GM19463 (cell line): ENCODE results near the gene VIT.

ENCODE experiments used
- ATAC-seq: cut with Tn5 transposase; IDR thresholded peaks from one replicate; pipeline ENCODE4 v1.9.1; 2021; ENCODE audit warnings: mild to moderate bottlenecking, moderate library complexity; ENCODE audit not compliant: unreplicated experiment

VIT gene

GRCh38 chr2:36708041-36708741, 11.7 kb downstream of the VIT start:
- ATAC-seq = no peak

GRCh38 chr2:36710858-36711515, 14.5 kb downstream of the VIT start:
- no peak for ATAC-seq

GRCh38 chr2:36711741-36712314, 15.3 kb downstream of the VIT start:
- ATAC-seq = no peak

GRCh38 chr2:36713310-36713709, 16.8 kb downstream of the VIT start:
- ATAC-seq = no peak

- no peak for ATAC-seq
Observed at GRCh38 chr2:36716111-36716510, 19.6 kb downstream of the VIT start.

- no peak for ATAC-seq
Observed at GRCh38 chr2:36717603-36718266, 21.2 kb downstream of the VIT start.

- ATAC-seq = no peak
Observed at GRCh38 chr2:36727550-36727949, 31.0 kb downstream of the VIT start.

- no peak for ATAC-seq
Observed at GRCh38 chr2:36729067-36729466, 32.6 kb downstream of the VIT start.

- ATAC-seq = no peak
Observed at GRCh38 chr2:36731941-36732672, 35.6 kb downstream of the VIT start.

GRCh38 chr2:36732673-36733036, 36.1 kb downstream of the VIT start:
- ATAC-seq = no peak

GRCh38 chr2:36733215-36733614, 36.7 kb downstream of the VIT start:
- ATAC-seq = no peak

- no peak for ATAC-seq
Observed at GRCh38 chr2:36734304-36734703, 37.8 kb downstream of the VIT start.

GRCh38 chr2:36737131-36737750, 40.7 kb downstream of the VIT start:
- ATAC-seq = no peak

- no peak for ATAC-seq
Observed at GRCh38 chr2:36740061-36740460, 43.6 kb downstream of the VIT start.

GRCh38 chr2:36741188-36741837, 44.8 kb downstream of the VIT start:
- no peak for ATAC-seq

GRCh38 chr2:36743954-36744353, 47.4 kb downstream of the VIT start:
- ATAC-seq = no peak

- no peak for ATAC-seq
Observed at GRCh38 chr2:36748166-36748565, 51.7 kb downstream of the VIT start.

- no peak for ATAC-seq
Observed at GRCh38 chr2:36750101-36750500, 53.6 kb downstream of the VIT start.

GRCh38 chr2:36753706-36754221, 57.3 kb downstream of the VIT start:
- ATAC-seq = no peak

GRCh38 chr2:36754578-36754977, 58.1 kb downstream of the VIT start:
- no peak for ATAC-seq
